Ovary (tissue), 9 donors: ENCODE measurements around the gene ZNF766. TPM values are rescaled to one million over a fixed set of nuclear protein-coding genes. Genes with fewer than 3 reads are reported as not detected.

Source experiments
- DNase-seq, 5 donors: peaks; one replicate each; pipeline ENCODE4 v3.0.0-alpha.2; 2019 to 2020
- H3K27ac ChIP-seq, 2 donors: fragments of 200-600 bp; one replicate each; pipeline versions ENCODE4 v1.5.1 to v1.8.0; 2019 to 2022
- H3K27me3 ChIP-seq: fragments of 200-600 bp; one replicate; pipeline ENCODE4 v1.8.0; 2022
- H3K36me3 ChIP-seq: fragments of 200-600 bp; sonication (generic); one replicate; pipeline ENCODE4 v1.5.1; 2019
- H3K4me1 ChIP-seq: one replicate; pipeline ENCODE4 v1.8.1; 2013; ENCODE audit warnings: mild to moderate bottlenecking, moderate library complexity; ENCODE audit not compliant: insufficient read depth
- H3K4me3 ChIP-seq: fragments of 200-600 bp; sonication (generic); one replicate; pipeline ENCODE4 v1.5.1; 2017
- H3K9me3 ChIP-seq, 2 donors: fragments of 200-600 bp in 1 of 2; sonication (generic) in 1 of 2; one replicate each; pipeline versions ENCODE4 v1.5.1 to v1.8.1; 2013 to 2019; ENCODE audit warnings: mild to moderate bottlenecking in 1 of 2, moderate library complexity in 1 of 2
- CTCF ChIP-seq, 3 donors: fragments of 450-650 bp in 2 of 3; fragments of 200-600 bp in 1 of 3; IDR thresholded peaks; one replicate each; pipeline versions ENCODE4 v1.5.1 to v1.8.0; 2016 to 2022; ENCODE audit warnings: antibody characterized with exemption in 3 of 3, mild to moderate bottlenecking in 1 of 3
- EP300 ChIP-seq: sonication (generic); formaldehyde crosslinking; IDR thresholded peaks from one replicate; pipeline ENCODE4 v1.6.1; 2017; ENCODE audit warnings: antibody characterized with exemption
- POLR2A ChIP-seq: fragments of 450-650 bp; IDR thresholded peaks from one replicate; pipeline ENCODE4 v1.6.1; 2017; ENCODE audit warnings: antibody characterized with exemption, mild to moderate bottlenecking, moderate library complexity
- WGBS, 3 donors: extraction: QIAGEN DNeasy Blood & Tissue Kit in 1 of 3; methylation state at CpG; one replicate each; pipeline versions ENCODE4 v1.1.5 to v1.1.7; 2013 to 2017; 5-methylcytosine and 5-hydroxymethylcytosine counted together
- intact Hi-C, 4 donors: fragments of 100-400 bp; cut with DNase I; formaldehyde crosslinking; loops; one replicate each; pipeline versions ENCODE4 v1.11.0 to v1.15.1; 2022 to 2023
- polyA plus RNA-seq, 2 donors: library from polyadenylated mRNA; stranded (reverse); fragments of 200-250 nt in 1 of 2; fragments of 350-450 nt in 1 of 2; fragmentation: Illumina TruSeq in 1 of 2; extraction: RNeasy Lipid Tissue Mini Kit (QIAGEN cat#74804) in 1 of 2; gene quantifications; one replicate each; pipeline ENCODE4 v1.2.3, GENCODE V29; 2013 to 2014
- total RNA-seq, 7 donors: library from RNA; depleted of rRNA in 2 of 7; stranded (reverse); fragments of >200 nt in 2 of 7; fragmentation: NEBNext Ultra II Directional in 3 of 7; extraction: Animal tissue kit (Norgen Biotek cat#: 25700) in 3 of 7; gene quantifications; one replicate each; pipeline versions ENCODE4 v1.1.0 to v1.2.4, GENCODE V29; 2016 to 2023
- donor health status: DM: no; HTN: no; CAD: no; lungs with moderate emphysema.
- donor health status: DM: no; HTN: no; CAD: no.
- donor health status: Bipolar disorder and iron deficiency.
- donor health status: DM: yes; HTN: yes; CAD: no.
- donor health status: DM: no; HTN: no; CAD: no.
- donor health status: DM: yes; HTN: yes; CAD: no.

ZNF766 gene
- total and polyA plus RNA-seq, 9 donors = 5.2 to 26.4 (median 19.8) TPM

DNA sequence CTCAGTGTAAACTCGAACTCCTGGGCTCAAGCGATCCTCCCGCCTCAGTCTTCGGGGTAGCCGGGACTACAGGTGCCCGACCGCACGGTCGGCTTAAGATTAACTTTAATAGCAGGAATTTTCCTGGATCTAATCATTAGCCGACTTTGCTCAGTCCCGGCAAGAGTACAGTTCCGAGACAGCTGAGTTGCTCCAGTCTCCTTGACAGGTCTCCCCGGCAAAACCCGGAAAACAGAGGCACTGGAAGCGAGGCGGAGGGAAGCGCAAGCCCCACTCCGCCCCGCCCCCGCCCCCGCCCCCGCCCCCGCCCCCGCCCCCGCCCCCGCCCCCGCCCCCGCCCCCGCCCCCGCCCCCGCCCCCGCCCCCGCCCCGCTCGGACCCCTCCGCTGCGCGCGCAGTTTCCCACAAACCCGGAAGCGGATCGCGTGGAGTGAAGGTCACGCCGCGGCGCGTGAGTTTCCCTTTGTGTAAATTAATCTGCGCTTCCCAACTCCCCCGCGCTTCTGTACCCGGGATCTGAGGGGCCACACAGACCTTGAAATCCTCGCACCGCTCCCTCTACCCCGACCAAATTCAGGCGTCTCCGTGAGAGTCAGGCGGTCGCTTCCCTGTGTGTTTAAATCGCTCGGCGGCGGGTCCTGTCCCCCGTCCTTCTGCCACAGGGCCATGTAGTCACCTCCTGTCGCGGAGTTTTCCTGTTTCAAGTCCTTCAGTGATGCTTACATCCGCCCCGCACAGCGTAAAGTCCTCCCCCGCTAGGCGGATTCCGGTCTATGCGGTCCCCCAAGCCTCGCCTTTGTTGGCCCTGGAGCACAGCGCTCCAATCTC lies 27.6 kb downstream of the ZNF766 start, which contains the start of gene ZNF480:
Gene ZNF480, plus strand, starts transcription at position 397 of the 828 bp plus-strand sequence. CDS start 3,244 bp downstream, outside the sequence.
- Histone ChIP-seq H3K4me3 (peak within 1 kb of the TSS; percentile 68), H3K4me1 (peaks cover 4% of the 10 kb centered on the region), H3K36me3 (no peaks in the 10 kb centered on the region), H3K27ac (peak within 1 kb of the TSS; percentile 50 to 83), H3K9me3 (no peaks in the 10 kb centered on the region), H3K27me3 (no peaks in the 10 kb centered on the region)
- intact Hi-C loops = no loop called here
- TF ChIP-seq EP300 = no peak
- TF ChIP-seq POLR2A = peak; percentile 64
- TF ChIP-seq CTCF (IDR thresholded peaks at IDR 0.05) = peak in 1 of 3 donors; percentile 30
- WGBS, 3 donors = 0 to 1% (median 1%) methylated on average over 56 to 73 of the region's 75 CpGs
- peak; percentile 83 to 91 (median 86) for DNase-seq

GRCh38 chr19:52297601-52298364 lies 28.4 kb downstream of the ZNF766 start:
- Histone ChIP-seq H3K4me1 (peaks cover 4% of the 10 kb centered on the region), H3K27me3 (no peaks in the 10 kb centered on the region), H3K9me3 (no peaks in the 10 kb centered on the region), H3K27ac (peak overlapping the region; percentile 50 to 83), H3K36me3 (no peaks in the 10 kb centered on the region), H3K4me3 (peak overlapping the region; percentile 68)
- WGBS, 3 donors = 7 to 9% (median 9%) methylated on average over 18 of the region's 18 CpGs
- DNase-seq = peak in 1 of 5 donors; percentile 23
- intact Hi-C loops = no loop called here
- TF ChIP-seq EP300 (no peak), POLR2A (no peak), CTCF (IDR thresholded peaks at IDR 0.05) (no peak)

GRCh38 chr19:52307275-52307674 lies 37.9 kb downstream of the ZNF766 start:
- intact Hi-C loops = no loop called here

More at GRCh38 chr19:52307275-52307674, 37.9 kb downstream of the ZNF766 start:
- no peak overlapping the region for H3K27ac ChIP-seq
- H3K4me1 ChIP-seq = no peaks in the 10 kb centered on the region
- peaks cover 6 to 46% of the 10 kb centered on the region in 2 donors for H3K9me3 ChIP-seq
- H3K27me3 ChIP-seq = no peaks in the 10 kb centered on the region
- 96 to 98% (median 97%) methylated on average over 10 of the region's 10 CpGs for WGBS, 3 donors
- H3K36me3 ChIP-seq = no peaks in the 10 kb centered on the region
- no peak overlapping the region for H3K4me3 ChIP-seq
- DNase-seq = no peak
- TF ChIP-seq EP300 = no peak
- TF ChIP-seq CTCF (IDR thresholded peaks at IDR 0.05) = no peak
- no peak for TF ChIP-seq POLR2A
